ENCODE results near the gene KPNA3. TPM values are rescaled to one million over a fixed set of nuclear protein-coding genes. Genes with fewer than 3 reads are reported as not detected.

KPNA3 gene
- total RNA-seq, 1 experiment from 2014 or later = 49.7 TPM

- Histone ChIP-seq H3K79me1 (ENCODE audit: insufficient read depth, low read depth, low read length, poor library complexity, severe bottlenecking) (no peaks in the 10 kb centered on the region), H2BK120ac (ENCODE audit: low read depth, low read length, poor library complexity, severe bottlenecking) (no peak overlapping the region), H2AFZ (ENCODE audit: low read length) (no peak overlapping the region), H3K27ac (ENCODE audit: insufficient read length, low read depth, low read length) (no peak overlapping the region), H3K79me2 (ENCODE audit: insufficient read depth, low read length) (no peaks in the 10 kb centered on the region), H2AK5ac (ENCODE audit: insufficient read length, low read length) (no peak overlapping the region), H4K8ac (replicated peaks; ENCODE audit: insufficient read length, low read depth, low read length) (no peak overlapping the region), H3K14ac (ENCODE audit: insufficient read depth, low read length) (no peak overlapping the region), H4K20me1 (ENCODE audit: control insufficient read depth, insufficient read depth, insufficient read length) (no peaks in the 10 kb centered on the region), H3K18ac (ENCODE audit: insufficient read length, low read depth, low read length) (no peak overlapping the region), H3K9me3 (ENCODE audit: control insufficient read depth, low read depth, low read length) (no peaks in the 10 kb centered on the region), H2BK5ac (ENCODE audit: insufficient read length, low read length) (no peak overlapping the region), H2BK15ac (ENCODE audit: low read depth, low read length) (no peak overlapping the region), H3K4ac (ENCODE audit: low read depth, low read length) (no peak overlapping the region), H3K23me2 (ENCODE audit: insufficient read length, low read depth, low read length, poor library complexity, severe bottlenecking) (no peaks in the 10 kb centered on the region), H2BK12ac (ENCODE audit: insufficient read length, low read depth, low read length) (no peak overlapping the region), H4K5ac (ENCODE audit: insufficient read length, low read depth, low read length) (no peak overlapping the region), H4K91ac (ENCODE audit: insufficient read length, low read depth, low read length) (no peak overlapping the region), H3K9ac (ENCODE audit: extremely low read depth, insufficient read length, low read length) (no peak overlapping the region), H2BK20ac (ENCODE audit: low read depth, low read length, poor library complexity, severe bottlenecking) (no peak overlapping the region), H3K27me3 (ENCODE audit: insufficient read depth, low read length) (no peaks in the 10 kb centered on the region), H3K4me2 (ENCODE audit: insufficient read depth, insufficient read length, low read length) (no peak overlapping the region), H3K23ac (ENCODE audit: insufficient read length, low read depth, low read length) (no peak overlapping the region), H3K56ac (ENCODE audit: insufficient read length, low read depth, low read length) (no peak overlapping the region), H3T11ph (ENCODE audit: low read length) (no peak overlapping the region), H3K4me1 (ENCODE audit: insufficient read depth, low read length) (no peaks in the 10 kb centered on the region; the same call in 1 of the 2 replicates)
- Mint-ChIP-seq H3K4me3 (no peak overlapping the region), H3K27me3 (ENCODE audit: low read depth) (peaks cover 3% of the 10 kb centered on the region; the same call in 1 of the 2 replicates), H3K9me3 (peaks cover 4 to 5% of the 10 kb centered on the region in 2 experiments; a peak in 4 of 5 replicates), H3K27ac (peak overlapping the region in 2 of 3 experiments; percentile 37 to 75; a peak in 2 of 7 replicates), H3K4me1 (peaks cover 20 to 30% of the 10 kb centered on the region in 2 experiments), H3K36me3 (ENCODE audit: insufficient read depth in 1 of 3, low read depth in 3 of 3) (peaks cover 3 to 4% (median 4%) of the 10 kb centered on the region in 3 experiments; a peak in 1 of 7 replicates)
- no peak for TF ChIP-seq CTCF (conservative IDR thresholded peaks at IDR 0.05)
- WGBS (ENCODE audit: extremely low coverage, insufficient read length, low lambda C conversion rate) = no CpG with 5 or more reads among the region's 5 CpGs
- no peak for DNase-seq
Observed at GRCh38 chr13:49833402-49833801, 40.9 kb upstream of the KPNA3 start.
